ENCODE results near the gene FAM3D.

FAM3D gene

GRCh38 chr3:58621086-58621830 lies 45.3 kb downstream of the FAM3D start:
- no peak for ATAC-seq
- no peak for DNase-seq
- no peak overlapping the region for H3K27ac Mint-ChIP-seq
- H3K36me3 Mint-ChIP-seq (ENCODE audit: low read depth): no peaks in the 10 kb centered on the region
- no peaks in the 10 kb centered on the region for H3K27me3 Mint-ChIP-seq
- H3K4me1 Mint-ChIP-seq: no peaks in the 10 kb centered on the region
- H3K4me3 Mint-ChIP-seq: no peak overlapping the region
- H3K9me3 Mint-ChIP-seq: no peaks in the 10 kb centered on the region

GRCh38 chr3:58620421-58620820 lies 46.2 kb downstream of the FAM3D start:
- no peak overlapping the region for H3K27ac Mint-ChIP-seq
- no peaks in the 10 kb centered on the region for H3K9me3 Mint-ChIP-seq
- H3K36me3 Mint-ChIP-seq (ENCODE audit: low read depth): no peaks in the 10 kb centered on the region
- ATAC-seq: no peak
- no peak overlapping the region for H3K4me3 Mint-ChIP-seq
- H3K27me3 Mint-ChIP-seq: no peaks in the 10 kb centered on the region
- no peak for DNase-seq
- no peaks in the 10 kb centered on the region for H3K4me1 Mint-ChIP-seq

GRCh38 chr3:58617338-58617761 lies 49.2 kb downstream of the FAM3D start:
- Mint-ChIP-seq H3K4me3 (no peak overlapping the region), H3K9me3 (no peaks in the 10 kb centered on the region)

GRCh38 chr3:58613236-58614132 lies 53.1 kb downstream of the FAM3D start:
- no peak overlapping the region for H3K27ac Mint-ChIP-seq
- DNase-seq (no peak), ATAC-seq (no peak)
- H3K4me3 Mint-ChIP-seq: no peak overlapping the region
- H3K27me3 Mint-ChIP-seq: peaks cover 2% of the 10 kb centered on the region
- no peaks in the 10 kb centered on the region for H3K9me3 Mint-ChIP-seq
- H3K4me1 Mint-ChIP-seq: no peaks in the 10 kb centered on the region
- no peaks in the 10 kb centered on the region for H3K36me3 Mint-ChIP-seq (ENCODE audit: low read depth)

More at GRCh38 chr3:58617338-58617761, 49.2 kb downstream of the FAM3D start:
- H3K27me3 Mint-ChIP-seq: no peaks in the 10 kb centered on the region
- H3K27ac Mint-ChIP-seq: no peak overlapping the region
- no peaks in the 10 kb centered on the region for H3K36me3 Mint-ChIP-seq (ENCODE audit: low read depth)
- DNase-seq (no peak), ATAC-seq (no peak)
- no peaks in the 10 kb centered on the region for H3K4me1 Mint-ChIP-seq

DNA sequence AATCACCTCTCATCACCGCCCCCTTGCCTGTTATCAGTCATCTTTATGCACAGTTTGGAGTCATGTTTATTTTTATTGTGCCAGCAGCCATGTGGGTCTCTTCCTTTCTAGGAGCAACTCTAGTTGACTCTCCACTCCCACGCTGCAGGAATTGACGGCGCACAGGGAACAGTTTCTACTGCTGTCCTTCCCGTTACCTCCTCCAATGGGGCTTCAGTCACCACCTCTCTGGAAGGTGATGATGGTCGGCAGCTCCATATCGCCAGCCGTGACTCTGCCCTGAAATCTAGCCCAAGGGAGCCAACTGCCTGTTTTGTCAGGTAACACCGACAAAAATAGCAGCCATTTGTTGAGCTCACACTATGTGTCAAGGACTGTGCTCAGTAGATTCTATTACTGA lies 53.7 kb downstream of the FAM3D start:
- no peak overlapping the region for H3K27ac Mint-ChIP-seq
- H3K36me3 Mint-ChIP-seq (ENCODE audit: low read depth): no peaks in the 10 kb centered on the region
- H3K27me3 Mint-ChIP-seq: peaks cover 2% of the 10 kb centered on the region
- peaks cover 3% of the 10 kb centered on the region for H3K4me1 Mint-ChIP-seq
- ATAC-seq (no peak), DNase-seq (no peak)
- H3K4me3 Mint-ChIP-seq: no peak overlapping the region
- H3K9me3 Mint-ChIP-seq: no peaks in the 10 kb centered on the region

DNA sequence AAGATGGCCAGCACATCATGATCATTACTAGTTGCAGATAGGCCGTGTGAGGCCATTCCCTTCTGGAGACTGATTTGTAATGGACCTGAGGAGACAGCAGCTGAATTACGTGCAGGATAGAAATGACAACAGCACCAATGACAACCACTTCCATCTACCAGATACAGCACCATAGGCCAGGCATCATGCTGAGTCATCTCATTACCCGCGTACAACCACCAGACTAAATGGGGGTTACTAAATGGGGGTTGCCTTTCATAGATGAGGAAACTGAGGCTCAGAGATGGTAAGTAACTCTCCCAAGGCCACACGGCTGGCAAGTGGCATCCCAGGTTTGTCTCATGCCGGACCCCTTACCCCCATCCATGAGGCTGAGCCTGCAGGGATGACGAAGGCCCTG lies 56.6 kb downstream of the FAM3D start:
- ATAC-seq (peak; percentile 25), DNase-seq (no peak)
- no peak overlapping the region for H3K27ac Mint-ChIP-seq
- H3K4me3 Mint-ChIP-seq: no peak overlapping the region
- no peaks in the 10 kb centered on the region for H3K9me3 Mint-ChIP-seq
- H3K27me3 Mint-ChIP-seq: peaks cover 5% of the 10 kb centered on the region
- H3K36me3 Mint-ChIP-seq (ENCODE audit: low read depth): no peaks in the 10 kb centered on the region
- H3K4me1 Mint-ChIP-seq: peaks cover 3% of the 10 kb centered on the region

DNA sequence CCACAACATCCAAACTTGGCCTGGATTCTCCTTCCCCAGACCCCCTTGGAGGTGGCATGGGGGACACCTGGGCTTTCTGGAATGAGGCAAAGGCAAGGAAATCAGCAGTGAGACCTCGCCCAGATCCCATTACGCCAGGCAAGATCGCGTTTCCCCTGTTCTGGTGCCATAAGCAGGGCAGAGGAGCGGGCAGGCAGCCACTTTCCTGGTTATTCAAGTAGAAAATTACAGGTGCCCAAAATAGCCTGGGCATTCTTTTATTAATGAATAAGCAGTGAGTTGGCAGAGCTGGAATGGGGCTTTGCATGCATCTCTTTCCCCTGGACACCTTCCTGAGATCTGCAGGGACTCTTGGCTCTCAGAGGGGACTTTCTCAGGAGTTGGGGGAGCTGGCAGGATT lies 57.9 kb downstream of the FAM3D start:
- Mint-ChIP-seq H3K9me3 (no peaks in the 10 kb centered on the region), H3K27ac (no peak overlapping the region), H3K27me3 (peaks cover 5% of the 10 kb centered on the region), H3K4me3 (no peak overlapping the region), H3K36me3 (ENCODE audit: low read depth) (no peaks in the 10 kb centered on the region), H3K4me1 (peaks cover 3% of the 10 kb centered on the region)
- DNase-seq: no peak
- ATAC-seq: no peak

GRCh38 chr3:58607816-58608215 lies 58.8 kb downstream of the FAM3D start:
- no peak overlapping the region for H3K27ac Mint-ChIP-seq
- H3K4me3 Mint-ChIP-seq: no peak overlapping the region
- no peaks in the 10 kb centered on the region for H3K36me3 Mint-ChIP-seq (ENCODE audit: low read depth)
- H3K4me1 Mint-ChIP-seq: peaks cover 3% of the 10 kb centered on the region
- peak; percentile 57 for ATAC-seq
- H3K27me3 Mint-ChIP-seq: peaks cover 5% of the 10 kb centered on the region
- no peak for DNase-seq
- H3K9me3 Mint-ChIP-seq: no peaks in the 10 kb centered on the region

GRCh38 chr3:58606693-58607092 lies 59.9 kb downstream of the FAM3D start:
- H3K27me3 Mint-ChIP-seq: peaks cover 12% of the 10 kb centered on the region
- H3K27ac Mint-ChIP-seq: no peak overlapping the region
- H3K4me1 Mint-ChIP-seq: peaks cover 3% of the 10 kb centered on the region
- H3K36me3 Mint-ChIP-seq (ENCODE audit: low read depth): no peaks in the 10 kb centered on the region
- no peaks in the 10 kb centered on the region for H3K9me3 Mint-ChIP-seq
- H3K4me3 Mint-ChIP-seq: no peak overlapping the region
- no peak for DNase-seq
- no peak for ATAC-seq

- Mint-ChIP-seq H3K27ac (no peak overlapping the region), H3K4me1 (peaks cover 3% of the 10 kb centered on the region), H3K36me3 (ENCODE audit: low read depth) (no peaks in the 10 kb centered on the region), H3K9me3 (no peaks in the 10 kb centered on the region), H3K27me3 (peaks cover 12% of the 10 kb centered on the region), H3K4me3 (no peak overlapping the region)
- no peak for DNase-seq
- ATAC-seq: no peak
Observed at GRCh38 chr3:58604031-58604430, 62.5 kb downstream of the FAM3D start.

- Mint-ChIP-seq H3K9me3 (no peaks in the 10 kb centered on the region), H3K4me1 (peaks cover 3% of the 10 kb centered on the region), H3K27ac (no peak overlapping the region), H3K36me3 (ENCODE audit: low read depth) (no peaks in the 10 kb centered on the region), H3K27me3 (peaks cover 12% of the 10 kb centered on the region), H3K4me3 (no peak overlapping the region)
- no peak for DNase-seq
- ATAC-seq: no peak
Observed at GRCh38 chr3:58603606-58604005, 63.0 kb downstream of the FAM3D start.

GRCh38 chr3:58597770-58598310 lies 68.7 kb downstream of the FAM3D start:
- Mint-ChIP-seq H3K27me3 (peaks cover 11% of the 10 kb centered on the region), H3K4me3 (no peak overlapping the region), H3K4me1 (no peaks in the 10 kb centered on the region), H3K9me3 (no peaks in the 10 kb centered on the region), H3K36me3 (ENCODE audit: low read depth) (no peaks in the 10 kb centered on the region), H3K27ac (no peak overlapping the region)
- no peak for DNase-seq
- no peak for ATAC-seq

DNA sequence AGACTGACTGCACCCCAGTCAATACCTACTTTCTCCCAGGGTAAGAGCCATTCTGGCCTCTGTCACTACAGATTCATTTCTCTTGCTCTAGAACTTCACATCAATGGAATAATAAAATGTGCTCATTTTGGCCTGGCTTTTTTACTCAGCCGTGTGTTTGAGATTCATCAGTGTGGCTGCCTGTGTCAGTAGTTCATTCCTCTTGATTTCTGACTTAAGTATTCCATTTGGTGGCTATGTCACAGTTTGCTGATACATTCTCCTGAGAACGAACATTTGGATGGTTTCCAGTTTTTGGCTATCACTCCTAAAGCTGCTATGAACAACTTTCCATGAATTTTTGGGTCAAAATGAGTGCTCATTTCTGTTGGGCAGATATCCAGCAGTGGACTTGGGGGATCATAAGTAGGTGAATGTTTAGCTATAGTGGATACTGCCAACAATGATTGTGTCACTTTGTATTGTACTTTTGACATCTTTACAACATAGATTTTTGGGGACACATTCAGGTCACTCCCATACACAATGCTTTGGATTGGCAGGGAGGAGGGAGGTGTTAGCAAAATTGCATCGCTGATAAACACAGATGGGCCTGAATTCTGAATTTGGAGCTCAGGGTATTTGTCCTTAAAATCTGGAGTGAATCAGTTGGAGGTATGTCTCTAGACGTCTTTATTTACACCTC lies 69.6 kb downstream of the FAM3D start:
- Mint-ChIP-seq H3K27ac (no peak overlapping the region), H3K27me3 (peaks cover 6% of the 10 kb centered on the region), H3K9me3 (no peaks in the 10 kb centered on the region), H3K36me3 (ENCODE audit: low read depth) (no peaks in the 10 kb centered on the region), H3K4me1 (no peaks in the 10 kb centered on the region), H3K4me3 (no peak overlapping the region)
- no peak for ATAC-seq
- no peak for DNase-seq

DNA sequence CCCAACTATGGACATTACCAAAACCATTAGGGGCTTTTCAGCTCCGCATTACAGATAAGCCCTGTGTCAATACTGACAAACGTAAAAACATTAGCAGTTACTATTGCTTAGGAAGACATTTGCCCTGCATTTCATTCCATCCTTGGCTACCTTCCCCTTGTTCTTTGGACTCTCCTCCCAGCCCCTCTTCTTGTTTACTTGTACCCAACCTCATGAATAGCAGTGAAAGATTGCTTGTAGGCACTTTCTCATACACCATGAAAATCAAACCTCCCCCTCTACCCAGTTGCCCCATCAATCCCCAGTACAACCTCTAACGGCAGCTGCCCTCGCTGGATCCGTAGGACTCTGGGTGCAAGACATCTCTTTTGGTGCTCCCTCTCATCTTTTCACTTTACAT lies 72.5 kb downstream of the FAM3D start:
- H3K36me3 Mint-ChIP-seq (ENCODE audit: low read depth): no peaks in the 10 kb centered on the region
- no peaks in the 10 kb centered on the region for H3K9me3 Mint-ChIP-seq
- H3K27ac Mint-ChIP-seq: no peak overlapping the region
- H3K27me3 Mint-ChIP-seq: peaks cover 12% of the 10 kb centered on the region
- ATAC-seq (no peak), DNase-seq (no peak)
- peaks cover 2% of the 10 kb centered on the region for H3K4me1 Mint-ChIP-seq
- no peak overlapping the region for H3K4me3 Mint-ChIP-seq

Data from activated naive CD8-positive, alpha-beta T cell treated with anti-CD3 and anti-CD28 coated beads, Interleukin-2, amount 50 U/mL, for 24 hours (primary cell).